ENCODE results near the gene FOXO1.

FOXO1 gene

DNA sequence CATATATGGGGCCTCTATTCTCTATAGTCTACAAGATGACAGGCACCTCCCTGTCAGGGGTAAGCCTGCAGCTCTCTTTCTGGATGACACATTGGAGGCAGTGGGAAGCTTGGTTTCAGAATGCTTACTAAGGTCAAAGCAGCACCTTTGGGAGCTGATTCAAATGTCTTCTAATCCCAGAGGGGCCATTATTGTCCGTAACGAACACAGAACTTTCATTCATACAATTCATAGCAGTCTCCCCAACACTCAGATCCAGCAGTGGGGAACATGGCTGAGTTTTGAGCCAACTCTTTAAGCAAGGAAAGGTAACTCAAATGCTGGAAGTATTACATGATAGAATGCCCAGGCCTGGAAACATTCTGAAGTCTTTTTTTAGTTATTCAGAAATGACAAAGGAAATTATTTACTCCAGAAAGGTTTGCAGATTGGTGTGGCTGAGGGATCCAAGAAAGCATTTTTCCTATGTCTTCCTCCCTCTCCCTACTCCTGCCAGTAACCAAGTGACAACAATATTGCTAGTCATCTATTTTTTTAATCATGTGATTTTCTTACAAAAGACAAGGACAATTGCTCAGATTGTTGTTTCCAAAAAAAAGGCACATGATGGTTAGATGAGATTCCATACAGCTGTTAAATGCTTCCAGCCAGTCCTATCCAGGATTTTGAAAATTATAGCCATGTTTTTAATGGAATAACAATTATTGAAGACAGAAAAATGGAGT is 118.7 kb downstream of the FOXO1 start:
- DNase-seq (ENCODE audit: low read depth in 2 of 2) = no peak

GRCh38 chr13:40546047-40546446 is 120.4 kb downstream of the FOXO1 start:
- no peak for DNase-seq (ENCODE audit: low read depth in 2 of 2)

- no peak for DNase-seq (ENCODE audit: low read depth in 2 of 2)
Measured at GRCh38 chr13:40540328-40541044, 126.0 kb downstream of the FOXO1 start.

- DNase-seq (ENCODE audit: low read depth in 2 of 2) = no peak
Measured at GRCh38 chr13:40539576-40540327, 126.7 kb downstream of the FOXO1 start.

DNA sequence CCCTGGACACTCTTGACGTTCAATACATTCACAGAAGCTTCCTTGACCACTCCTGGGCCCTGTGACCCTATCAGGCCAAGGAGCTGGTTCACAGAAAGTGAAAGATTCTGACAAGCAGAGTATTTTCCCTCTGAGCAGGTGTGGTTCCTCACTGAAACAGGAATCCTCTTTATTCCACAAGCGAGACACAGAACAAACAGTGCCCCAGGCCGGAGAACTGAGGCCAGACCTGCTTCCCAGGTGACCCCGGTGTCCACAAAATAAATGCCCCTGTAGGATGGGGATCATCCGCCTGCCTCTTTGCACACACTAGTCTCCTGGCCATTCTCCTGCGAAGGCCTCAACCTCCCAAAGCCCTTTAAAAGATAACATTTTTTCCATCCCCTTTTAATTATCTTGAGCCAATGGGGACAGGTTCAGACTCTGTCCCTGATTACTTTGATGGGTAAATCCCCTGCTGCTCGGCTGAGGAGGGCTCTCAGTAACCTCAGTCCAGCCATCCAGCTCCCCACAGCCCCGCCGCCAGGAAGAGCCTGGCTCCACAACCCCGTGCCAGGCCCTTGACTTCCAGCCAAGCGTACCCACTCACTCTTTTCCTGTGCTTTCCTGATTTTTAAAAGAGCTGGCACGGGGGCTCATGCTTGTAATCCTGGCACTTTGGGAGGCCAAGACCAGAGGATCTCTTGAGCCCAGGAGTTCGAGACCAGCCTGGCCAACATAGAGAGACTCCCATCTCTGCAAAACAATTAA is 129.1 kb downstream of the FOXO1 start:
- DNase-seq (ENCODE audit: low read depth in 2 of 2) = no peak

DNA sequence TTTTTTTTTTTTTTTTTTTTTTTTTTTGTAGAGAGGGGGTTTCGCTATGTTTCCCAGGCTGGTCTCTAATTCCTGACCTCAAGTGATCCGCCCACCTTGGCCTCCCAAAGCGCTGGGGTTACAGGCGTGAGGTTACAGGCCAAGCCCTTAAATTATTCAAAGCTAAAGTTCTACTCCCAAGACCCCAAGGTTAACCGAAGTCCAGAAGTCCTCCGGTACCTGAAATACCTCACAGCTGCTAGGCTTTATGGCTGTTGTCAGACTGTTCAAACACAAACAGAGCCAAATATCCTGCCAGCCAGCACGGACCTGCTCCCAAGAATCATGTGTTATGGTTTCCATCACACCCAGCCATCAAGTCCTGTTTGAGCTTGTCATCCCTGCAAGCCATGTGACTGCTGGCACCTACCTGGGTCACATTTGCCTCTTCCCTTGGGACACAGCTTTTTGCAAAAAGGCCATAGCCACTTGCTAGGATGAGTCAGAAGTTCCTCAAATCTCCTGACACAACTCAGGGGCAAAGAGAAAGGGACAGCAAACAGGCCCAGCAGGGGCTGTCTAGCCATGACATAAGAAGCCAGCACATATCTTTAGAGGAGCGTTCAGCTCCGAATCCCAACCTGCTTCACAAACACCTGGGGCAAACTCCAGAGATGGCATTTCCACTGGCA is 129.9 kb downstream of the FOXO1 start:
- DNase-seq (ENCODE audit: low read depth in 2 of 2) = no peak

GRCh38 chr13:40535345-40535836 is 131.1 kb downstream of the FOXO1 start:
- no peak for DNase-seq (ENCODE audit: low read depth in 2 of 2)

GRCh38 chr13:40534456-40534855 is 132.0 kb downstream of the FOXO1 start:
- no peak for DNase-seq (ENCODE audit: low read depth in 2 of 2)

- no peak for DNase-seq (ENCODE audit: low read depth in 2 of 2)
Measured at GRCh38 chr13:40533072-40533471, 133.4 kb downstream of the FOXO1 start.

GRCh38 chr13:40530961-40531360 is 135.5 kb downstream of the FOXO1 start:
- DNase-seq (ENCODE audit: low read depth in 2 of 2) = no peak

- DNase-seq (ENCODE audit: low read depth in 2 of 2) = no peak
Measured at GRCh38 chr13:40528881-40529280, 137.6 kb downstream of the FOXO1 start.

DNA sequence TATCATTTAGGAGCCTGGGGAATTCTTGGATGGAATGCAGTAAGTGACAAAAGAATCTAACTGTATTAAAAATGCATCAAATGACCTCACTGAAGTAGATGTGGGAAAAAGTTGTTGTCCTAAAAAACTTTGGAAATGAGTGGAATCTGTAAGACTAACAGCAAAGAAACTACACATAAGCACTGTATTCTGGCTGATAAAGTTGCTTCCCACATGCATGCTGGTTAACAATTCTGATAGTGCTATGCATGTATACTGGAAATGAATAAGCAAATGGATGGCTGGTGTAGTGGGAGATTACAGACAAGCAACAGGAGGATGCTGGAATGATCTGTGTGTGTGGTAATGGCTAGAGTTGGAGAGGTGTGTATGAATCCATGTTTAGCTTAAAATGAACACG is 138.5 kb downstream of the FOXO1 start:
- no peak for DNase-seq (ENCODE audit: low read depth in 2 of 2)

DNA sequence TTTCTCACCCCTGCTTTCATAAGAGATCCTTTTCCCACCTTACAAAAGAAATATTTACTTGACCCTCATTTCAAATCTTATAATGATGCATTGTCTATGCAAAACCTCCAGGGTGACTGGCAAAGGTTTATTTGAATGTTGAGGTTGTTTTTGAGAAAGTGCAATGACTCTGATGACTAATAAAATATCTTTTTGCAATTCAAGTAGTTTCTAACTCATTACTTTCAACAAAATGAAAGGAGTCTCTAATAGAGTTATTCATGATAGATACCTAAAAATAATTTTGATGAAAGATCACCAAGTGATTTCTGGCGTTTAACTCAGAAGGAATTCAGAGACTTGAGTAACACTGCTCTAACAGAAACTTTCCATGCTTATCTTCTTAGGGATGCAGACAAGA is 144.2 kb downstream of the FOXO1 start:
- DNase-seq (ENCODE audit: low read depth in 2 of 2) = no peak

DNA sequence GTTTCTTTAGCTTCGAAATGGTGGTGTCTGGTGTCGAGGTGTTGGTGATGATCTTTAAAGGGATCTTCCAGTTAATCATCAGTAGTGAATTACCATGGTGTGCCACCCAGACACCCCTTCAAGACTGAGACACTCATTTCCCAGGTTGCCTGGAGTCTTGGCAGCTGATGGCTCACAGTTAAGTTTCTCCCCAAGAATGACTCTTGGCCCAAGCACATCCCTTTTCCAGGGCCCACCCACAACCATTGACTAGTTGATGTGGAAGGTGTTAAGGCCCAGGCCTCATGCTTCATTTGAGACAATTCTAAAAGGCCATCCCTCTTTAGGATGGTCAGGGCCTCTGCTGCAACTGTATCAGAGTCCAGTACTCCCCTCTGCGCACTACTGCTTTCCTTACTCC is 145.5 kb downstream of the FOXO1 start:
- no peak for DNase-seq (ENCODE audit: low read depth in 2 of 2)

DNA sequence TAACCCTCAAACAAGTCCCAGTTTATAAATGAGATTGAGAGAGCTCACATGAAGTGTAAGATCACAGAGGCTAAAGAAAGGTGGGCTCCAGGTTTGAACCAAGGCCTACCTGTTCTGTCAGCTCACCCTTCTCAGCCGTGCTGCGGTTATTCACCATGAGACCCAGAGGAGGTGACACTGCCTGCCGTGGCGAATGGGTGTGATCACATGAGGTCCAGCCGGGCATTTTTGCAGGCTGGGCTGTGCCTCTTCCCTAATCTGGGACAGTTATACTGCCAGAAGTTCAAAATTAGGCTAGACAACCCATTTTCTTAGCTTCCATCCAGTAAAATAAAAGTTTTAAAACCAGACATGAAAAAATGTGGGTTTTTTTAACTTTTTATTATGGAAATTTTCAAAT is 146.8 kb downstream of the FOXO1 start:
- DNase-seq (ENCODE audit: low read depth in 2 of 2) = no peak

GRCh38 chr13:40518481-40518882 is 148.0 kb downstream of the FOXO1 start:
- DNase-seq (ENCODE audit: low read depth in 2 of 2) = peak; percentile 54 to 55

GRCh38 chr13:40517486-40518480 is 148.7 kb downstream of the FOXO1 start:
- no peak for DNase-seq (ENCODE audit: low read depth in 2 of 2)

- no peak for DNase-seq (ENCODE audit: low read depth in 2 of 2)
Measured at GRCh38 chr13:40515702-40516101, 150.7 kb downstream of the FOXO1 start.

- DNase-seq (ENCODE audit: low read depth in 2 of 2) = no peak
Measured at GRCh38 chr13:40514802-40515201, 151.6 kb downstream of the FOXO1 start.

- no peak for DNase-seq (ENCODE audit: low read depth in 2 of 2)
Measured at GRCh38 chr13:40509876-40510275, 156.6 kb downstream of the FOXO1 start.
